GM18907 (cell line): ENCODE data around the gene ZKSCAN3.
"Not testable (repeated sequence)": the region's sequence is repeated elsewhere in the genome, so short reads cannot be mapped to it uniquely, and the experiment has no call there.

Experiments used
- ATAC-seq: cut with Tn5 transposase; IDR thresholded peaks from one replicate; pipeline ENCODE4 v1.9.1; 2021; ENCODE audit warnings: mild to moderate bottlenecking, moderate library complexity; ENCODE audit not compliant: unreplicated experiment

Gene ZKSCAN3

DNA sequence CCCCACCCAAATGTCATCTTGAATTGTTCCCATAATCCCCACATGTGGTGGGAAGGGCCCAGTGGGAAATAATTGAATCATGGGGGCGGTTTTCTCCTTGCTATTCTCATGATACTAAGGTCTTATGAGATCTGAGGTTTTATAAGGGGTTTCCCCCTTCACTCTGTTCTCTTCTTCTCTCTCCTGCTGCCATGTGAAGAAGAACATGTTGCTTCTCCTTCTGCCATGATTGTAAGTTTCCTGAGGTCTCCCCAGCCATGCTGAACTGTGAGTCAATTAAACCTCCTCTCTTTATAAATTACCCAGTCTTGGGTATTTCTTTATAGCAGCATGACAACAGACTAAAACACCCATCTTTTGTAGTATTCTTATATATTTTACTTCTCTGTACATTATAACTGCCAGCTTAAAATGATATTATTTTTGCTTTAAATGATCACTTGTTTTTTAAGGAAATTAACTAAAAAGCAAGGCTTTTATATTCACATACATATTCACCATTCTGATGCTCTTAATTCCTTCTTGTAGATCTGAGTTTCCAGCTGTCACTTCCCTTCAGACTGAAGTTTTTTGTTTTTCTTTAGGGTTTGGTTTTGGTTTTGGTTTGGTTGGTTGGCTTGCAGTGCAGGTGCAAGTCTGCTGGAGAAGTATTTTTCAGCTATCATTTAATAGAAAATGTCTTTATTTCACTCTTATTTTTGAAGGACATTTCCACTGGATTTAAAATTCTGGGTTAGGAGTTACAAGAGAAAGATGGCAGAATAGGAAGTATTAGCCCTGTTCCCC is 9.2 kb upstream of the ZKSCAN3 start:
- no peak for ATAC-seq

DNA sequence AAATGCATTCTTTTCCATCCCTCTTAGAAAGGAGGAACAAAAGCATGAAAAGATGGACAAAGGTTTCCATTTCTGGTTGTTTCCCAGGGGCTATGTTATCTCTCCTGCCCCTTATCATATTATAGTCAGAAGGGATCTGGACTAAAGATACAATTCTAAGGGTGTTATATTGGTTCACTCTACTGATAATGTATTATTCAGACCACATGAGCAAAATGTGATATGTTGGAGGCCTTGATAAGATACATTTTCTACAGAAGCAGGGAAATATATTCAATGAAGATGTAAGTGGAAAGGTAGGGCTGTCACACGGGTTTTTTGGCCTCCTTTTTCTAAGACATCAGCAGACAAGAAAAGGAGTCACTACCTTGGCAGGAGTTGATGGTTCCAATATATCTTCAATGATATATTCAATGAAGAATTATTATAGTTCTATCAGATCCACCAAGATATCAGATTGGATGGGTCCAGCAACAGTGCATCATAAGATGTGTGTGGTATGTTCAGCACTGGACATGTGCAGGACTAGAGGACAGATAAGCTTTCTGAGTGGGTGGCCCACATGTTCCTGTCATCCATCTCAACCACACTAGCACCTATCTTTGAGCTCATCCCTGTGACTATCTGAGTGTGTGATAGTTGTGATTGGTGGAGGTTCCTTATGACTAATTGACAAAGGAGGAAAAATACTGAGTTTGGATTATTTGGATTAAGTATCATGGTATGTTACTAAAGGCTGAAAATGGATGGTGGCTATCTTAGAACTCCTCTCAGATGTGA is 5.7 kb upstream of the ZKSCAN3 start:
- ATAC-seq = no peak

DNA sequence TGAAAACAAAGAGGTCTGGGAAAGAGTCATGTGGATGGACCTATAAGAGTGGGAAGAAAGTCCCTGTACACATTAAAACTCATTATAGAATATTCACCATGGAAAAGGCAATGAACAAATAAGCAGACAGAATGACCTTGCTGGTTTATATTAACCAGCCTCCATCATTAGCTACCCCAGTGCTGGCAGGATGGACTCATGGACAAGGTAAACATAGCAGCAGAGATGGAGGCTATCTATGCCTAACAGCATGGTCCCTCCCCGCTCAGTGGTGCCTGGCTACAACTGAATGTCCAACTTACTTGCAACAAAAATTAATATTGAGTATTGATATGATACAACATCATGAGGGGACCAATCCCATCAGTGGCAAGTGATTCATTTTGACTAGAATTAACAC is 4.5 kb upstream of the ZKSCAN3 start:
- no peak for ATAC-seq

- ATAC-seq = no peak
These were observed 2.6 kb upstream of the ZKSCAN3 start for GRCh38 chr6:28347119-28347518.

DNA sequence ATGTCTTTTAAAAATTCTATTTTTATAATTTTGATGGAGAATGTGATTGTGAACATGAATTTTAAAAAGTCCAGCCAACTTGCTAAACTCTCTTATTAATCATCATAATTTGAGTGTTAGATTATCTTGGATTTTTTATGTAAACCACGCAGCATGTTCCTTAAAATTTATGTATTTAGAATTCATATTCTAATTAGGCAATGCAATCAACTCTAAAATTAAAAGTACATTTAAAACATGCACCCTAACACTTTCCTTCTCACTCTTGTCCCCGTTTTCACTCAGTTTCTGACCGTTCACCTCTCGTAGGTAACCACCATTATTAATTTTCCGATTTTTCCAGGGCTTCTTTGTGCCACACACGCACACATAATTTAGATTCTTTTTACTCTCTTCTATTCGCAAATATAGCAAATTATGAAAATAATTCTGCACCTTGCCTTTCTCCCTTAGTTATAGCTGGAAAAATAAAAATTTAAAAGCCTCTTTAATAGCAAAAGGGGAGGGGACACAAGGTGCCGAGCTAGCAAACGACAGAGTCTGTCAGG is 329 bp upstream of the ZKSCAN3 start:
- no peak for ATAC-seq

GRCh38 chr6:28351087-28351486 is 1.3 kb downstream of the ZKSCAN3 start:
- ATAC-seq = no peak

DNA sequence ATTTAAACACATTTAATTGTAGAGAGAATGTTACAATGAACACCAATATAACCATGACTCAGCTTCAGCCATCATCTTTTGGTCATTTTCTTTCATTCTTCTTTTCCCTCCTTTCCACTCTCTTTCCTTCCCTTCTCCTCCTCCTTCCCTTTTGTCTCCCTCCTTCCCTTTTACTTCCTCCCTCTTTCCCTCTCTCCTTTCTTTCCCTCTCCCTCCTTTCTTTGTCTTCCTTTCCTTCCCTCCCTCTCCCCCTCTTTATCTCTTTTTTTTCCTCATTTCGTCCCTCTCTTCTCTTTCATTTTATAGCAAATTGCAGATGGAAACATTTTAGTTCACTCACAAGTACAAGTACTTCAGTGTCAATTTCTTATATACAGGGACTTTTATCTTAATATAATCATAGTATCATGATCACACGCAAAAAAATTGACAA is 1.8 kb downstream of the ZKSCAN3 start:
- ATAC-seq = no peak

DNA sequence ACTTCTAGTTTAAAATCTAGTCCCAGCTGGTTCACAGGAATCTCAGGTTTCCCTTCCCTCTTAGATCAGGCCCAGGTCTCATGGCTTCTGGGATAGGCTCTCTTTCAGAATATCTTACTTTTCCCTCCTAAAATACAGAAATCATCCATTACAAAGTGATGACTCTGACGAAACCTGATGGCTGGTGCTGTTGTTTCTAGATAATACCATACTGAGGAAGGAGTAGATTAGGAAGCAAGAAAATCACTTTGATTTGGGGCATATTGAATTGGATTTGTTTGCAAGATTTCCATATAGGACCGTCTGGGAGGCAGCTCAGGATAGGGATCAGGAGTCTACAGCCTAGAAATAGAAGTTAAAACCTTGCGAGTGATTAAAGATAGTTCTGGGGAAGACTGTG is 3.6 kb downstream of the ZKSCAN3 start:
- no peak for ATAC-seq

- no peak for ATAC-seq
These were observed 4.4 kb downstream of the ZKSCAN3 start for GRCh38 chr6:28353981-28354676.

DNA sequence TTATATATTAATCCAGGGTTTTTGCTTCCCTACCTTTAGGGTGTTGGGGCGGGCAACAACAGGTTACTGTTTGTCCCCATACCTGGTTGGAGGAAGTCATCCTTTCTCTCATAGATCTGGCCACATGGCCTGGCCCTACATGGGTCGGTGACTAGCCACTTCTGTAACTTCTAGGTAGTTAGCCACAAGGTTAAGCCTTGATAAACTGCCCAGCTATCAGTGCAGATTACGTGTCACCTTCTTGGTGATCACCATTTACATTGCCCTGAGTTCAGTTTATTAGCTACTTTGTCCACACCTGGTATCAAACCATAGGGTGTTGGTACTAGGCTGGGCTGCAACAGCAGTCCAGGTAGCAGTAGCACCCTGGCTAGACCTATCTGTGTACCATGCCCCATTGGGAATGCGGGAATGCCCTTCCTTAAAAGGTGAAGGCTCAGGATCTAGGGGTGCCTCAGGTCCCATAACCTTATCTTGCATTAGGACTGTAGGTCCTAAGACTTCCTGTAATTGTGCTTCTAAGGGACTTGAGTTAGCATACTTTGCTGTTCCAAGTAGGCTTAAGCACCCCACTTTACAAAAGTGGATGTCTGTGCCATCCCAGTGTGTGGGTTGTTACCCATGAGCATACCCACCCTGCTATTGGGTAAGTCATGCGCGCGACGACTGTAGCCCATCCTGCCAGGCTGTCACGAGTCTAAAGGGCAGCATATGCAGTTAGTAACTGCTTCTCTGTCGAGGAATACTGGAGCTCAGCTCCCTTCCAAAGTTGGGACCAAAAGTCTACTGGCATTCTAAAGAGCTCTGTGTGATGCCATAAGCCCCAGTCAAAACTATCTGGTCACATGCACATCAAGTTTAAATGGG is 5.2 kb downstream of the ZKSCAN3 start:
- ATAC-seq = no peak

GRCh38 chr6:28355743-28356665 is 6.3 kb downstream of the ZKSCAN3 start:
- peak; percentile 77 for ATAC-seq

DNA sequence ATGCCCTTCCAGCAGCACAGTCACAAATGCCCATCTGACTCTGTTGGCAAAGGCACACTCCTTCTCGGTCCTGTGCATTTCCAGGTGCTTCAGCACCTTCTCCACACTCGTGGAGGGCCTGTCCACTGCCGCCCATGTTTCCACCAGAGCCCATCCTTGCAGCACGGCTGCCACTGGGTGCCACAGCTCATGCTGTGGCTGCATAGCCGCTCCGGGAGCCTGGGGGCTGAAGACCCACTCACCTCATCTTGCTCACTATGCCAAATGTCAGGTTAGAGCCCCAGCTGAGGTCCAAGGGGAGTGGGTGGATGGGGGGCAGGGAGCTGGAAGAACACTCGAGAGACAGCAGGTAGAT is 6.9 kb downstream of the ZKSCAN3 start:
- no peak for ATAC-seq

- no peak for ATAC-seq
These were observed 7.3 kb downstream of the ZKSCAN3 start for GRCh38 chr6:28357036-28357435.

DNA sequence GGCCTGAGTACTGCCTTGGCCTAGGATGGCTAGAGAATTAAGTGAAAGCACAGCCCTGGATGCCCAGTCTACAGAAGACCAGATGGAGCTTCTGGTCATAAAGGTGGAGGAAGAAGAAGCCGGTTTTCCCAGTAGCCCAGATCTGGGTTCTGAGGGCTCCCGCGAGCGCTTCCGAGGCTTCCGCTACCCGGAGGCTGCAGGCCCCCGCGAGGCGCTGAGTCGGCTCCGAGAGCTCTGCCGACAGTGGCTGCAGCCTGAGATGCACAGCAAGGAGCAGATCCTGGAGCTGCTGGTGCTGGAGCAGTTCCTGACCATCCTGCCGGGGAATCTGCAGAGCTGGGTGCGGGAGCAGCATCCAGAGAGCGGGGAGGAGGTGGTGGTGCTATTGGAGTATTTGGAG is 9.8 kb downstream of the ZKSCAN3 start:
- not testable (repeated sequence) for ATAC-seq

DNA sequence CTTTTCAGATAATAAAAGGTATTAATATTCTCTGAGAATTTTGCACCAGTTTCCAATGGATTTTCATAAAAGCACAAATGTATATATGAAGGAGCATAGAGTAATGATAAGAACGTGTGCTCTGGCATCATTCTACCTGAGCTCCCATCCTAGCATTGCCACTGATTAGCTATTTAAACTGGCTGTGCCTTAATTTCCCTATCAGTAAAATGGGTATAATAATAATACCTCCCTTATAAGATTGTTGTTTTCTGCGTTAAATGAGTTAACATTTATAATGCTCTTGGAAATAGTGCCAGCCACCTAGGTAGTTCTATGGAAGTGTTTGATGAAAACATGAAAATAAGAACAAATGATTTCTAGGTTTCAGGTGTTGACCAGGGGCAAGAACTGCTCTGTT is 11.2 kb downstream of the ZKSCAN3 start:
- no peak for ATAC-seq

DNA sequence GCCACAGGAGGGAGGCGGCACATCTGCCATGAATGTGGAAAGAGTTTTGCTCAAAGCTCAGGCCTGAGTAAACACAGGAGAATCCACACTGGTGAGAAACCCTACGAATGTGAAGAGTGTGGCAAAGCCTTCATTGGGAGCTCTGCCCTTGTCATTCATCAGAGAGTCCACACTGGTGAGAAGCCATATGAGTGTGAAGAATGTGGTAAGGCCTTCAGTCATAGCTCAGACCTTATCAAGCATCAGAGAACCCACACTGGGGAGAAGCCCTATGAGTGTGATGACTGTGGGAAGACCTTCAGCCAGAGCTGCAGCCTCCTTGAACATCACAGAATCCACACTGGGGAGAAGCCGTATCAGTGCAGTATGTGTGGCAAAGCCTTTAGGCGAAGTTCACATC is 15.8 kb downstream of the ZKSCAN3 start:
- not testable (repeated sequence) for ATAC-seq

DNA sequence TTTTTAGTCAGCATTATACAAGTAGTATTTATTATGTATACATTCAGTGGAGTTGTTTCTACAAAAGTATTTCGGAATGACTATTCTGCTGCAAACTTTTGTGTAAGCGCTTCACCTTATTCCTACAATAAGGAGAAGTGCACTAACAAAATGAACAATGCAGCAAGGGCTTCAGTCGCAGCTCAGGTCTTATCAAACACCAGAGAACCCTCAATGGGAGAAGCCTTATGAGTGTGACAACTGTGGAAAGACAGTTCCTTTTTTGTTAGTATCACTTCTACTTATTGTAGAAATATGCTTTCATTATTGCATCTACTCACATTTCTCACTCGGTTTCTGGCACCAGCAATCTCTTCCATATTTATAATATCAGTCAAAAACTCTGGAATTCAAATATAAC is 18.8 kb downstream of the ZKSCAN3 start:
- ATAC-seq = no peak

- ATAC-seq = no peak
These were observed 19.7 kb downstream of the ZKSCAN3 start for GRCh38 chr6:28369463-28369862.

DNA sequence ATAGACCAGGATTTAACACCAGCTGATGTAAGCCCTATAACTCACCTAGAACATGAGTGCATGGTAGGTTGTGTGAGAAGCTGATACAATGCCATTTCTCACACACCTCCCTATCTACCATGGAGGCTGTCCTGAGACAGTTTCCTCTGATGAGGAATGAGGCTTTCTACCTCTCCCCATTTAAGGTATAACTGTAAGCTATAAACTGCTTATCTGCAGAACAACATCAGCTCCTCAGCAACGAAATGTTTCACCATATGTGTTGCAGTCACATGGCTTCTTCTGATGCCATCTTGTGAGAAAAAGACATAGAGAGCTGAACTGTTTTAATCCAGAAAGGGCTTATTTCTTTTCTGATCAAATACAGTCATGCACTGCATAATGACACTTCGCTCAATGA is 20.7 kb downstream of the ZKSCAN3 start:
- ATAC-seq = no peak
